ENCODE measurements around the gene ARID1B. TPM values are rescaled to one million over a fixed set of nuclear protein-coding genes. Genes with fewer than 3 reads are reported as not detected.

The ARID1B gene
- total and polyA plus RNA-seq, 9 of the 15 experiments (the other 6 are each of a cell fraction or from before 2014, with no cell fraction given) = 12.5 to 50.5 (median 25.8) TPM

DNA sequence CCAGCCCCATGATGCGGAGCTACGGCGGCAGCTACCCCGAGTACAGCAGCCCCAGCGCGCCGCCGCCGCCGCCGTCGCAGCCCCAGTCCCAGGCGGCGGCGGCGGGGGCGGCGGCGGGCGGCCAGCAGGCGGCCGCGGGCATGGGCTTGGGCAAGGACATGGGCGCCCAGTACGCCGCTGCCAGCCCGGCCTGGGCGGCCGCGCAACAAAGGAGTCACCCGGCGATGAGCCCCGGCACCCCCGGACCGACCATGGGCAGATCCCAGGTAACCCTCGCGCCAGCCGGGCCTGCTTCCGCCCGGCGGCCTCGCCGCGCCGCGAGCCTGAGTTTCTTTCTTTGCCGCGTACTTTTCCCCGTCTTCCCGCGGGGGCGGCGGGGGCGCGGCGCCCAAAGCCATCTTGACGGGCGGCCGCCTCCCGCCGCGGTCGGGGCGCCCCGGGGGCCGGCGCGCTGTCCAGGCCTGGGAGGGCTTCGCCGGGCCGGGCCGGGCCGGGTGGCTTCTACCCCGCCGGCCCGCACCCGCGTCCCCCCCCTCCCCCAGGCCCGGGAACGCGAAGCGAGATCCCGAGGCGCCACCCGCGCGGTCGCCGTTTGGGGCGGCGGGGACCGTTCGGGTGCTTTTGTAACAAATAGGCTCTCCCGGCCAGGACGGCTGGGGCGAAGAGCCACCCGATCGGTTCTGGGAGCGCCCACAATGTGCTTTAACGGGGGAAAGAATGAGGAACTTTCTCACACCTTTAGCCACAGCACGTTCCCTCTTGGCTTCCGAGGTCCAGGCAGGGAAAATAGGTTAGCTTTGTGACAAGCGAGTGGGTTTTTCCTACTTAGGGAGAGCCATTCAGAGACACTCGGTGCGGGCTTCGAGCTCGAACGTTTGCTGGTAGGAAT lies 2.3 kb downstream of the ARID1B start (continued):
- TF ChIP-seq, protein P1, sequence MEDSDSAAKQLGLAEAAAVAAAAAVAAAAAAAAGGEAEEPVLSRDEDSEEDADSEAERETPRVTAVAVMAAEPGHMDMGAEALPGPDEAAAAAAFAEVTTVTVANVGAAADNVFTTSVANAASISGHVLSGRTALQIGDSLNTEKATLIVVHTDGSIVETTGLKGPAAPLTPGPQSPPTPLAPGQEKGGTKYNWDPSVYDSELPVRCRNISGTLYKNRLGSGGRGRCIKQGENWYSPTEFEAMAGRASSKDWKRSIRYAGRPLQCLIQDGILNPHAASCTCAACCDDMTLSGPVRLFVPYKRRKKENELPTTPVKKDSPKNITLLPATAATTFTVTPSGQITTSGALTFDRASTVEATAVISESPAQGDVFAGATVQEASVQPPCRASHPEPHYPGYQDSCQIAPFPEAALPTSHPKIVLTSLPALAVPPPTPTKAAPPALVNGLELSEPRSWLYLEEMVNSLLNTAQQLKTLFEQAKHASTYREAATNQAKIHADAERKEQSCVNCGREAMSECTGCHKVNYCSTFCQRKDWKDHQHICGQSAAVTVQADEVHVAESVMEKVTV (CRISPR knock-in tag; IDR thresholded peaks at IDR 0.05) = 0 out of 2 replicates have a peak, but pooled peaks have one; percentile 25
- TF ChIP-seq FOXK2 (conservative IDR thresholded peaks at IDR 0.05 in 1 of 2, IDR thresholded peaks at IDR 0.05 in 1 of 2; ENCODE audit: low read depth in 2 of 2) (no peak), SIN3A (IDR thresholded peaks at IDR 0.05; ENCODE audit: borderline replicate concordance in 2 of 2, control insufficient read depth in 1 of 2, low read depth in 2 of 2, low read length in 2 of 2) (peak; percentile 31 to 49; a peak in 1 of 4 replicates), TEAD1 (CRISPR knock-in tag; IDR thresholded peaks at IDR 0.05) (0 out of 4 replicates have a peak, but pooled peaks of 1 of the 2 experiments have one; percentile 37), CHD1 (IDR thresholded peaks at IDR 0.05; ENCODE audit: low read length) (peak; percentile 52), MED1 (CRISPR knock-in tag; IDR thresholded peaks at IDR 0.05; ENCODE audit: borderline replicate concordance) (no peak), DMBX1 (CRISPR knock-in tag; IDR thresholded peaks at IDR 0.05; ENCODE audit: borderline replicate concordance) (peak; percentile 59; the same call in 1 of the 2 replicates), MYC (IDR thresholded peaks at IDR 0.05; ENCODE audit: low read depth, low read length) (peak; percentile 16; the same call in 1 of the 2 replicates), MYC (CRISPR knock-in tag; IDR thresholded peaks at IDR 0.05; ENCODE audit: borderline replicate concordance, low read depth) (no peak), RBFOX2 (IDR thresholded peaks at IDR 0.05; ENCODE audit: low read depth, low read length) (peak; percentile 68)
- TF ChIP-seq, protein P2, sequence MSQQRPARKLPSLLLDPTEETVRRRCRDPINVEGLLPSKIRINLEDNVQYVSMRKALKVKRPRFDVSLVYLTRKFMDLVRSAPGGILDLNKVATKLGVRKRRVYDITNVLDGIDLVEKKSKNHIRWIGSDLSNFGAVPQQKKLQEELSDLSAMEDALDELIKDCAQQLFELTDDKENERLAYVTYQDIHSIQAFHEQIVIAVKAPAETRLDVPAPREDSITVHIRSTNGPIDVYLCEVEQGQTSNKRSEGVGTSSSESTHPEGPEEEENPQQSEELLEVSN (IDR thresholded peaks at IDR 0.05; ENCODE audit: borderline replicate concordance in 1 of 2, extremely low read depth in 1 of 2, insufficient read depth in 1 of 2, insufficient read length in 1 of 2, low read depth in 1 of 2, low read length in 1 of 2, poor library complexity in 1 of 2, severe bottlenecking in 1 of 2) = peak; percentile 52 to 88
- TF ChIP-seq, protein P3, sequence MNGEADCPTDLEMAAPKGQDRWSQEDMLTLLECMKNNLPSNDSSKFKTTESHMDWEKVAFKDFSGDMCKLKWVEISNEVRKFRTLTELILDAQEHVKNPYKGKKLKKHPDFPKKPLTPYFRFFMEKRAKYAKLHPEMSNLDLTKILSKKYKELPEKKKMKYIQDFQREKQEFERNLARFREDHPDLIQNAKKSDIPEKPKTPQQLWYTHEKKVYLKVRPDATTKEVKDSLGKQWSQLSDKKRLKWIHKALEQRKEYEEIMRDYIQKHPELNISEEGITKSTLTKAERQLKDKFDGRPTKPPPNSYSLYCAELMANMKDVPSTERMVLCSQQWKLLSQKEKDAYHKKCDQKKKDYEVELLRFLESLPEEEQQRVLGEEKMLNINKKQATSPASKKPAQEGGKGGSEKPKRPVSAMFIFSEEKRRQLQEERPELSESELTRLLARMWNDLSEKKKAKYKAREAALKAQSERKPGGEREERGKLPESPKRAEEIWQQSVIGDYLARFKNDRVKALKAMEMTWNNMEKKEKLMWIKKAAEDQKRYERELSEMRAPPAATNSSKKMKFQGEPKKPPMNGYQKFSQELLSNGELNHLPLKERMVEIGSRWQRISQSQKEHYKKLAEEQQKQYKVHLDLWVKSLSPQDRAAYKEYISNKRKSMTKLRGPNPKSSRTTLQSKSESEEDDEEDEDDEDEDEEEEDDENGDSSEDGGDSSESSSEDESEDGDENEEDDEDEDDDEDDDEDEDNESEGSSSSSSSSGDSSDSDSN (IDR thresholded peaks at IDR 0.05; ENCODE audit: borderline replicate concordance in 1 of 2, low read depth in 2 of 2, low read length in 2 of 2) = peak; percentile 77 to 97
- TF ChIP-seq, protein P4, sequence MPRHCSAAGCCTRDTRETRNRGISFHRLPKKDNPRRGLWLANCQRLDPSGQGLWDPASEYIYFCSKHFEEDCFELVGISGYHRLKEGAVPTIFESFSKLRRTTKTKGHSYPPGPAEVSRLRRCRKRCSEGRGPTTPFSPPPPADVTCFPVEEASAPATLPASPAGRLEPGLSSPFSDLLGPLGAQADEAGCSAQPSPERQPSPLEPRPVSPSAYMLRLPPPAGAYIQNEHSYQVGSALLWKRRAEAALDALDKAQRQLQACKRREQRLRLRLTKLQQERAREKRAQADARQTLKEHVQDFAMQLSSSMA (CRISPR knock-in tag; IDR thresholded peaks at IDR 0.05) = 0 out of 2 replicates have a peak, but pooled peaks have one; percentile 7
- TF ChIP-seq, protein P5, sequence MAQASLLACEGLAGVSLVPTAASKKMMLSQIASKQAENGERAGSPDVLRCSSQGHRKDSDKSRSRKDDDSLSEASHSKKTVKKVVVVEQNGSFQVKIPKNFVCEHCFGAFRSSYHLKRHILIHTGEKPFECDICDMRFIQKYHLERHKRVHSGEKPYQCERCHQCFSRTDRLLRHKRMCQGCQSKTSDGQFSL (CRISPR knock-in tag; IDR thresholded peaks at IDR 0.05) = peak; percentile 56; the same call in 1 of the 2 replicates
- TF ChIP-seq, protein P5 (tag; IDR thresholded peaks at IDR 0.05) = peak in 1 of 2 experiments; percentile 88; a peak in 2 of 4 replicates
